ENCODE results near the gene PRDM7.
"Not testable (repeated sequence)": the region's sequence is repeated elsewhere in the genome, so short reads cannot be mapped to it uniquely, and the experiment has no call there.

Gene PRDM7

GRCh38 chr16:90011908-90012501, 65.1 kb downstream of the PRDM7 start:
- H3K4me1 ChIP-seq (ENCODE audit: control insufficient read depth, insufficient read depth, low read length): no peaks in the 10 kb centered on the region
- peaks cover 31% of the 10 kb centered on the region for H3K36me3 ChIP-seq (ENCODE audit: control insufficient read depth, insufficient read depth, low read length)
- H3K27me3 ChIP-seq (ENCODE audit: control insufficient read depth, insufficient read depth, low read length): no peaks in the 10 kb centered on the region
- no peak overlapping the region for H3K27ac ChIP-seq (ENCODE audit: low read depth, low read length)
- H3K9ac ChIP-seq (ENCODE audit: low read depth, low read length): no peak overlapping the region
- H3K4me3 ChIP-seq (ENCODE audit: low read depth, low read length): no peak overlapping the region
- H3K9me3 ChIP-seq (ENCODE audit: control insufficient read depth, insufficient read depth, low read length): no peaks in the 10 kb centered on the region

DNA sequence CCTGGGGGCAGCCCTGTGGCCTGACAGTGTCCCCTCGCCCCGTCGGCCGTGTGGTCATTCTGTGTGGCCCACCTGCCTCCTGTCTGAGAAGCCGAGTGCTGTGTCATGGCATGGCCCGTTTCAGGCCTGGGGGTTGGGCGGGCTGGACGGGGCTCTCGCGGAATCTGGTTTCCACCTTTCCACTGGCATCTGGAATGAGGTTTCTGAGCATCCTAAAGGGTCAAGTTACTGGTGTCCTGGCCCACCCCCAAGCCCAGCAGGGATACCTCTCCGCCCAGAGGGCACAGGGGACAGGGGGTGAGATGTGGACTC, 65.7 kb downstream of the PRDM7 start:
- Histone ChIP-seq H3K36me3 (ENCODE audit: control insufficient read depth, insufficient read depth, low read length) (peaks cover 33% of the 10 kb centered on the region), H3K4me1 (ENCODE audit: control insufficient read depth, insufficient read depth, low read length) (no peaks in the 10 kb centered on the region), H3K9me3 (ENCODE audit: control insufficient read depth, insufficient read depth, low read length) (no peaks in the 10 kb centered on the region), H3K4me3 (ENCODE audit: low read depth, low read length) (no peak overlapping the region), H3K27ac (ENCODE audit: low read depth, low read length) (no peak overlapping the region), H3K27me3 (ENCODE audit: control insufficient read depth, insufficient read depth, low read length) (no peaks in the 10 kb centered on the region), H3K9ac (ENCODE audit: low read depth, low read length) (no peak overlapping the region)

DNA sequence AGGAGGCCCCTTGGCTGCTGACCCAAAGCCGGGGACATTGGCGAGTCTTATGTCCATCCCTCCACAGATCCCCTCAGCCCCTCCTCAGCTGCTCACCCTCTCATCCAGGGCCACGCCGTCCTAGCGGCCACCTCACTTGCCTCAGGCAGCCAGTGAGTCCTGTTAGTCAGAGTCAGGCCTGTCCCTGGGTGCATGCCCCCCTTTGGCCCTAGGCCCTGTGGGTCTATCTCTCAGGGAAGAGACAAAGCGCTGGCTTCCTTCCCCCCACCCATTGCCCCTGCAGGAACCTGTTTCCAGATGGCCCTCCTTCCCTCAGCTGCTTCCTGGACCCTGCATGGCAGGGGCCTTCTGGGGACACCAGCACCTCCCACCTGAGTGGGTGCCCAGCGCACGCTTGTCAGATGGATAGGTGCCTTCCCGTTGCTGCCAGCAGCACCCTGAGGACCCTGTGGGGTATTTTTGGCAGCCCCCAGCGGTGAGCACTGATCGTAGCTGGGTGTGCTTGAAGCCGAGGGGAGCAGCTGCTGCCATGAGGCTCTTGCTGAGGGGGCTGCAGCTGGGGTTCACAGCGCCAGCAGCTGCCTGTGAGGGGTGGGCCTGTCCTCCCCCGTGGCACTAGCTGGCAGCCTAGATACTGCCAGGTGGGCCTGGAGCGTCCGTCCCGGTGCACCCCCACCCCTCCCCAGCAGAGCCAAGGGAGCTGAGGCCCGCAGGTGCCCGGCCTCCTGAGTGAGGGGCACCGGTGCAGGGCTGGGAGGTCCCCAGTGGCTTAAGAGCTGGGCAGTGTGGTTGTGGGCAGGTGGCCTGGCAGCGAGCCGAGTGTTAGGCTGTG, 66.2 kb downstream of the PRDM7 start:
- Histone ChIP-seq H3K9me3 (ENCODE audit: control insufficient read depth, insufficient read depth, low read length) (no peaks in the 10 kb centered on the region), H3K4me1 (ENCODE audit: control insufficient read depth, insufficient read depth, low read length) (no peaks in the 10 kb centered on the region), H3K4me3 (ENCODE audit: low read depth, low read length) (no peak overlapping the region), H3K9ac (ENCODE audit: low read depth, low read length) (no peak overlapping the region), H3K36me3 (ENCODE audit: control insufficient read depth, insufficient read depth, low read length) (peaks cover 36% of the 10 kb centered on the region), H3K27me3 (ENCODE audit: control insufficient read depth, insufficient read depth, low read length) (no peaks in the 10 kb centered on the region), H3K27ac (ENCODE audit: low read depth, low read length) (no peak overlapping the region)

- no peak overlapping the region for H3K27ac ChIP-seq (ENCODE audit: low read depth, low read length)
- no peak overlapping the region for H3K9ac ChIP-seq (ENCODE audit: low read depth, low read length)
- no peak overlapping the region for H3K4me3 ChIP-seq (ENCODE audit: low read depth, low read length)
Observed at GRCh38 chr16:90009172-90009899, 67.8 kb downstream of the PRDM7 start.

GRCh38 chr16:90008708-90009145, 68.4 kb downstream of the PRDM7 start:
- Histone ChIP-seq H3K27me3 (ENCODE audit: control insufficient read depth, insufficient read depth, low read length) (no peaks in the 10 kb centered on the region), H3K9me3 (ENCODE audit: control insufficient read depth, insufficient read depth, low read length) (no peaks in the 10 kb centered on the region), H3K9ac (ENCODE audit: low read depth, low read length) (no peak overlapping the region), H3K27ac (ENCODE audit: low read depth, low read length) (no peak overlapping the region), H3K4me1 (ENCODE audit: control insufficient read depth, insufficient read depth, low read length) (no peaks in the 10 kb centered on the region), H3K36me3 (ENCODE audit: control insufficient read depth, insufficient read depth, low read length) (peaks cover 27% of the 10 kb centered on the region), H3K4me3 (ENCODE audit: low read depth, low read length) (no peak overlapping the region)

More at GRCh38 chr16:90009172-90009899, 67.8 kb downstream of the PRDM7 start:
- Histone ChIP-seq H3K27me3 (ENCODE audit: control insufficient read depth, insufficient read depth, low read length) (no peaks in the 10 kb centered on the region), H3K4me1 (ENCODE audit: control insufficient read depth, insufficient read depth, low read length) (no peaks in the 10 kb centered on the region), H3K36me3 (ENCODE audit: control insufficient read depth, insufficient read depth, low read length) (peaks cover 29% of the 10 kb centered on the region), H3K9me3 (ENCODE audit: control insufficient read depth, insufficient read depth, low read length) (no peaks in the 10 kb centered on the region)

- H3K4me3 ChIP-seq (ENCODE audit: low read depth, low read length); H3K9me3 ChIP-seq (ENCODE audit: control insufficient read depth, insufficient read depth, low read length); H3K4me1 ChIP-seq (ENCODE audit: control insufficient read depth, insufficient read depth, low read length); H3K9ac ChIP-seq (ENCODE audit: low read depth, low read length); H3K27ac ChIP-seq (ENCODE audit: low read depth, low read length); H3K27me3 ChIP-seq (ENCODE audit: control insufficient read depth, insufficient read depth, low read length): not testable (repeated sequence)
- H3K36me3 ChIP-seq (ENCODE audit: control insufficient read depth, insufficient read depth, low read length): peaks cover 24% of the 10 kb centered on the region
Observed at GRCh38 chr16:90007635-90008234, 69.4 kb downstream of the PRDM7 start.

DNA sequence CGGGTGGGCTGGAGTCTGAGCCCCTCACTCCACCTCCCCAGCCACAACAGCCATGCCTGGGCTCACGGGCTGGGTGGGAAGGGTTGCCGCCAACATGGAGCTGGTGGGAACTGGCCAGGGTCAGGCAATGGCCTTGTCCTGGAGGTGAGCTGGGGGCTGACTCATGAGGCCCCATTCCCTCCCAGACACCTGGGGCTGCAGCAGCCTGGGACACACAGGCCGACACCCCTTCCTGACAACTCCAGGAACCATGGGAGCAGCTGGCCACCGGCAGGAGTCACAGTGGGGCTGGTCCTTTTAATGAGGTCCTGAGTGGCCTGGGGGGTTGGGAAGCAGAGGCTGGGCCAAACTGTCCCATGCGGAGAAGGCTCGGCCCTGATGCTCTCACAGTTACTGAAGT, 70.1 kb downstream of the PRDM7 start:
- H3K27me3 ChIP-seq (ENCODE audit: control insufficient read depth, insufficient read depth, low read length): no peaks in the 10 kb centered on the region
- H3K27ac ChIP-seq (ENCODE audit: low read depth, low read length): no peak overlapping the region
- H3K9ac ChIP-seq (ENCODE audit: low read depth, low read length): no peak overlapping the region
- H3K4me1 ChIP-seq (ENCODE audit: control insufficient read depth, insufficient read depth, low read length): no peaks in the 10 kb centered on the region
- peaks cover 21% of the 10 kb centered on the region for H3K36me3 ChIP-seq (ENCODE audit: control insufficient read depth, insufficient read depth, low read length)
- H3K4me3 ChIP-seq (ENCODE audit: low read depth, low read length): no peak overlapping the region
- no peaks in the 10 kb centered on the region for H3K9me3 ChIP-seq (ENCODE audit: control insufficient read depth, insufficient read depth, low read length)

Measured in HUES48 (cell line).